Raji (cell line): Measurements from ENCODE around the gene DNAJC5.

Experiments used
- POLR2A ChIP-seq: IDR thresholded peaks from 2 replicates; pipeline ENCODE4 v1.6.1; 2011; ENCODE audit warnings: low read depth, low read length, control low read depth; ENCODE audit not compliant: insufficient read depth

DNAJC5 gene

DNA sequence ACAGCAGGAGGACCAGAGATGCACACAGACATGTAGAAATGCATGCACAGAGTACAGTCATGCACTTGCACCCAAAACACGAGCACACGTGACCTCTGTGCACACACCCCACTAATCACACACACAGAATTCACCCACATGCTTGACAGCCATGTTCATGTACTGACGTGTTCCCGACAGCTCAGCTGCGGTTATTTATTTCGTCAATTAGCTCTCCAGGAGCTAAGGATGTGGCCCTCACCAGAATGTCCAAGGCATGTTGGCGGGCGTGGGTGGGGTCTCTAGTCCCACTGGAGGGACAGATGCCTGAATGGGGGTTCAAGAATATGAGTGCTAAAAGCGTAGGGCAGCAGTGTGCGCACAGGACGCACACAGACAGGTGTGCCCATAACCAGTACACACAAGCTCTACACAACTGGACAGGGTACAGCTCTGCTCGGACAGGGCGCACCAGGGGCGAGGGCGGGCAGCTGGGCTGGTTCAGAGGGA is 85.4 kb downstream of the DNAJC5 start:
- TF ChIP-seq POLR2A: no peak; the same call in 1 of the 2 replicates

- TF ChIP-seq POLR2A: peak; percentile 84
Observed at GRCh38 chr20:63980806-63981728, 86.1 kb downstream of the DNAJC5 start, which contains the start of gene PRPF6. Gene PRPF6, plus strand, starts transcription at chr20:63981132. Its CDS starts 114 bp downstream, at chr20:63981246.

DNA sequence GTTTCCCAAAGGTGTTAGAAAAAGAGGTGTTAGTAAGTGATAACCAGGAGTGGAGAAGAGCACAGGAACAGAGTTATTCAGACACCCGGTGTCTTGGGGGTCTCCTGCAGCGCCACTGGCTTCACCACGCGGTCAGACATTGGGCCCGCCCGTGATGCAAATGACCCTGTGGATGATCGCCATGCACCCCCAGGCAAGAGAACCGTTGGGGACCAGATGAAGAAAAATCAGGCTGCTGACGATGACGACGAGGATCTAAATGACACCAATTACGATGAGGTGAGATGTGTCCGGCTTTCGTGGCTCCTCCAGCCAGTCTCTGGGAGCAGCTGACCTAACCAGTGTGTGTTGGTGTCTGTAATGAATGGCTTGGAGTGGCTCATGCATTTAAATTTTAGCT is 88.0 kb downstream of the DNAJC5 start:
- TF ChIP-seq POLR2A: no peak
